ENCODE results near the gene IL1RAPL1. TPM values are rescaled to one million over a fixed set of nuclear protein-coding genes. Genes with fewer than 3 reads are reported as not detected.

The IL1RAPL1 gene
- polyA plus RNA-seq, 2 of the 4 experiments (the other 2 are of a cell fraction): not detected

- no peak for ATAC-seq
- WGBS (ENCODE audit: missing lambda C conversion rate): 0% methylated on average over 1 of the region's 1 CpG
Observed at GRCh38 chrX:28675173-28675572, 87.9 kb downstream of the IL1RAPL1 start.

GRCh38 chrX:28693101-28693500 is 105.9 kb downstream of the IL1RAPL1 start:
- 5% methylated on average over 1 of the region's 1 CpG for WGBS (ENCODE audit: missing lambda C conversion rate)
- no peak overlapping the region for H3K4me3 ChIP-seq
- DNase-seq (ENCODE audit: low read depth in 1 of 2, low spot score in 1 of 2): no peak
- no peaks in the 10 kb centered on the region for H3K4me1 ChIP-seq
- H3K4me2 ChIP-seq: no peak overlapping the region
- peak; percentile 84 for FAIRE-seq
- ChIA-PET CTCF (no interaction called here), POLR2A (no interaction called here)
- ATAC-seq: no peak
- TF ChIP-seq NPAS2 (CRISPR knock-in tag; IDR thresholded peaks at IDR 0.05; ENCODE audit: borderline replicate concordance): no peak
- TF ChIP-seq, protein P1, sequence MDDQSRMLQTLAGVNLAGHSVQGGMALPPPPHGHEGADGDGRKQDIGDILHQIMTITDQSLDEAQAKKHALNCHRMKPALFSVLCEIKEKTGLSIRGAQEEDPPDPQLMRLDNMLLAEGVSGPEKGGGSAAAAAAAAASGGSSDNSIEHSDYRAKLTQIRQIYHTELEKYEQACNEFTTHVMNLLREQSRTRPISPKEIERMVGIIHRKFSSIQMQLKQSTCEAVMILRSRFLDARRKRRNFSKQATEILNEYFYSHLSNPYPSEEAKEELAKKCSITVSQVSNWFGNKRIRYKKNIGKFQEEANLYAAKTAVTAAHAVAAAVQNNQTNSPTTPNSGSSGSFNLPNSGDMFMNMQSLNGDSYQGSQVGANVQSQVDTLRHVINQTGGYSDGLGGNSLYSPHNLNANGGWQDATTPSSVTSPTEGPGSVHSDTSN (IDR thresholded peaks at IDR 0.05): no peak
- TF ChIP-seq ZNF302 (CRISPR knock-in tag; IDR thresholded peaks at IDR 0.05): no peak
- no peak for TF ChIP-seq CBX2 (IDR thresholded peaks at IDR 0.05; ENCODE audit: borderline replicate concordance, low read depth)
- no peak for TF ChIP-seq KDM5A (IDR thresholded peaks at IDR 0.05)
- no peak for TF ChIP-seq SREBF2 (IDR thresholded peaks at IDR 0.05)
- TF ChIP-seq E2F6 (IDR thresholded peaks at IDR 0.05; ENCODE audit: borderline replicate concordance, low read depth): no peak
- no peak for TF ChIP-seq HEYL (CRISPR knock-in tag; IDR thresholded peaks at IDR 0.05)
- no peak for TF ChIP-seq HOXB13 (CRISPR knock-in tag; IDR thresholded peaks at IDR 0.05; ENCODE audit: low read depth)
- TF ChIP-seq HES2 (IDR thresholded peaks at IDR 0.05): no peak
- no peak for TF ChIP-seq GATA3 (IDR thresholded peaks at IDR 0.05; ENCODE audit: borderline replicate concordance)
- TF ChIP-seq, protein P2, sequence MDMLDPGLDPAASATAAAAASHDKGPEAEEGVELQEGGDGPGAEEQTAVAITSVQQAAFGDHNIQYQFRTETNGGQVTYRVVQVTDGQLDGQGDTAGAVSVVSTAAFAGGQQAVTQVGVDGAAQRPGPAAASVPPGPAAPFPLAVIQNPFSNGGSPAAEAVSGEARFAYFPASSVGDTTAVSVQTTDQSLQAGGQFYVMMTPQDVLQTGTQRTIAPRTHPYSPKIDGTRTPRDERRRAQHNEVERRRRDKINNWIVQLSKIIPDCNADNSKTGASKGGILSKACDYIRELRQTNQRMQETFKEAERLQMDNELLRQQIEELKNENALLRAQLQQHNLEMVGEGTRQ (IDR thresholded peaks at IDR 0.05): no peak
- H3K27ac ChIP-seq: no peak overlapping the region
- H3K9me3 ChIP-seq: no peaks in the 10 kb centered on the region

More at GRCh38 chrX:28675173-28675572, 87.9 kb downstream of the IL1RAPL1 start:
- Histone ChIP-seq H3K4me3 (no peak overlapping the region), H3K27ac (no peak overlapping the region), H3K4me1 (no peaks in the 10 kb centered on the region), H3K4me2 (no peak overlapping the region), H3K9me3 (no peaks in the 10 kb centered on the region)
- peak; percentile 74 for FAIRE-seq
- DNase-seq (ENCODE audit: low read depth in 1 of 2, low spot score in 1 of 2): no peak
- TF ChIP-seq RARB (CRISPR knock-in tag; IDR thresholded peaks at IDR 0.05) (no peak), CHD2 (IDR thresholded peaks at IDR 0.05; ENCODE audit: low read length, partially characterized antibody) (no peak), CBX8 (IDR thresholded peaks at IDR 0.05) (no peak), REST (IDR thresholded peaks at IDR 0.05) (no peak), ZNF302 (CRISPR knock-in tag; IDR thresholded peaks at IDR 0.05) (no peak), EHF (CRISPR knock-in tag; IDR thresholded peaks at IDR 0.05) (no peak), EP300 (IDR thresholded peaks at IDR 0.05) (no peak), ZC3H11A (IDR thresholded peaks at IDR 0.05) (no peak), ZSCAN20 (CRISPR knock-in tag; IDR thresholded peaks at IDR 0.05) (no peak), ATOH8 (CRISPR knock-in tag; IDR thresholded peaks at IDR 0.05; ENCODE audit: low read depth) (no peak), KDM5A (IDR thresholded peaks at IDR 0.05) (no peak), HOXB5 (CRISPR knock-in tag; IDR thresholded peaks at IDR 0.05) (no peak), MAZ (IDR thresholded peaks at IDR 0.05; ENCODE audit: borderline replicate concordance, low read depth, low read length) (no peak), FOSB (CRISPR knock-in tag; IDR thresholded peaks at IDR 0.05) (no peak)
- ChIA-PET POLR2A (no interaction called here), CTCF (no interaction called here)
